Measurements from ENCODE around the gene PNRC2.

PNRC2 gene

GRCh38 chr1:23959461-23960290, at the start of gene PNRC2:
Gene PNRC2 (plus strand): TSS chr1:23959828. CDS start chr1:23961458, 1,630 bp downstream.
- peak; percentile 69 to 98 (median 95) for DNase-seq

GRCh38 chr1:23910144-23910543, 49.5 kb upstream of the PNRC2 start:
- DNase-seq = no peak

- DNase-seq = no peak
These were observed 48.9 kb upstream of the PNRC2 start for GRCh38 chr1:23910553-23911246.

- no peak for DNase-seq
These were observed 47.7 kb upstream of the PNRC2 start for GRCh38 chr1:23911921-23912320.

GRCh38 chr1:23913212-23913880, 46.3 kb upstream of the PNRC2 start, which contains the start of gene CNR2:
Gene CNR2 (minus strand): TSS chr1:23913362. CDS start chr1:23875617, 37,745 bp downstream.
- no peak for DNase-seq

- no peak for DNase-seq
These were observed 44.7 kb upstream of the PNRC2 start for GRCh38 chr1:23914921-23915320.

- DNase-seq = no peak
These were observed 44.2 kb upstream of the PNRC2 start for GRCh38 chr1:23915466-23915865.

GRCh38 chr1:23916209-23917131, 43.2 kb upstream of the PNRC2 start:
- DNase-seq = peak in 20 of 51 donors; percentile 4 to 36 (median 17)

GRCh38 chr1:23922321-23922943, 37.2 kb upstream of the PNRC2 start:
- DNase-seq = no peak

GRCh38 chr1:23923592-23924499, 35.8 kb upstream of the PNRC2 start:
- DNase-seq = peak in 3 of 51 donors; percentile 5 to 13 (median 9)

GRCh38 chr1:23924601-23925000, 35.0 kb upstream of the PNRC2 start:
- DNase-seq = no peak

- no peak for DNase-seq
These were observed 34.3 kb upstream of the PNRC2 start for GRCh38 chr1:23925279-23925678.

- no peak for DNase-seq
These were observed 32.5 kb upstream of the PNRC2 start for GRCh38 chr1:23927097-23927496.

- no peak for DNase-seq
These were observed 30.8 kb upstream of the PNRC2 start for GRCh38 chr1:23928789-23929188.

GRCh38 chr1:23930270-23930669, 29.4 kb upstream of the PNRC2 start:
- DNase-seq = no peak

GRCh38 chr1:23930861-23931490, 28.7 kb upstream of the PNRC2 start:
- no peak for DNase-seq

GRCh38 chr1:23931491-23931880, 28.1 kb upstream of the PNRC2 start:
- no peak for DNase-seq

- DNase-seq = no peak
These were observed 23.0 kb upstream of the PNRC2 start for GRCh38 chr1:23936481-23937176.

Measured in hypothalamus (tissue), 51 donors.